Spleen (tissue), 7 donors: ENCODE measurements around the gene CFL1.

Source experiments
- CTCF ChIP-seq, 11 experiments: fragments of 200-600 bp in 7 of 11; fragments of 450-650 bp in 4 of 11; sonication (generic) in 4 of 11; IDR thresholded peaks in 8 of 11; conservative IDR thresholded peaks in 3 of 11; 1 replicate in 7 of 11; 2 replicates in 4 of 11; pipeline versions ENCODE4 v1.4.0 to v1.8.0; 2016 to 2021; ENCODE audit warnings: antibody characterized with exemption in 11 of 11, inconsistent platforms in 4 of 11, mild to moderate bottlenecking in 1 of 11
- POLR2A ChIP-seq, 3 donors: fragments of 450-650 bp; IDR thresholded peaks; one replicate each; pipeline ENCODE4 v1.5.1; 2017; ENCODE audit warnings: antibody characterized with exemption in 3 of 3, mild to moderate bottlenecking in 1 of 3
- donor health status: DM: no; HTN: no; CAD: no; lungs with moderate emphysema.
- donor health status: DM: no; HTN: no; CAD: no.
- donor health status: DM: no; HTN: no; CAD: no.

GRCh38 chr11:65906602-65907001 is 48.6 kb upstream of the CFL1 start:
- TF ChIP-seq CTCF (IDR thresholded peaks at IDR 0.05 in 8 of 11, conservative IDR thresholded peaks at IDR 0.05 in 3 of 11) (no peak), POLR2A (IDR thresholded peaks at IDR 0.05) (no peak)
